Measurements from ENCODE around the gene TLE3.

Gene TLE3

GRCh38 chr15:70047386-70048197, 50.1 kb downstream of the TLE3 start:
- DNase-seq (ENCODE audit: low read depth) = no peak

DNA sequence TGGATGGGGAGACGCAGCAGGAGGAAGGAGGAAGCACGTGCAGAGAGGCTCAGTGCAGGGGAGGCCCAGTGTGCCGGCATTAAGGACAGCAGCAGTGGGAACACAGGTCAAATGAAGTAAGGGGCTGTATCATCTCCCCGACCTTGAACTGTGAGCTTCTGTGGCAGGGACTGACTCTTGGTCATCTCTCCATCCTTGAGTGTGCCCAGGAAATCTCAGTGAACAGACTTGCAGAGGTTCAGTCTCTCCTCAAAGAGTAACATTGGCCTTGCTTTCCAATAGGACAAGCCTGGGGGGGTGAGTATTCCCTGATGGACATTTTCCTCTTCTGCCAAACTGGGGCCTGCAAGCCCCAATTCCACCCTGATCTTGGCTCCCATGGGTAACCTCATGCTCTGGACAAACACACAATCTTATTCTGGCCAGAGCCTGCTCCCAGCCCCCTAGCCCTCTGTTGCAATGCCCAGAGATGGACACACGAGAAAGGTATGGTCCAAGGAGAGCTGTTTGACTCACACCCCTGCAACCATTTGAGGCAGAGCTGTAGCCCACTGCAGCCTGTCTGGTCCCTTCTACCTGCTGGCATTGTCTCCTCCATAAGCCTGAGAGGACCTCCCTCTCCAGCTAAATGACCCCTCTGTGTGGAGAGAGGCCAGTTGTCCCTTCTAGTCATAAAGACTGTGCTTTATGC, 50.9 kb downstream of the TLE3 start:
- DNase-seq (ENCODE audit: low read depth) = no peak

- DNase-seq (ENCODE audit: low read depth) = no peak
These were observed 52.7 kb downstream of the TLE3 start for GRCh38 chr15:70045045-70045444.

GRCh38 chr15:70044168-70044567, 53.5 kb downstream of the TLE3 start:
- no peak for DNase-seq (ENCODE audit: low read depth)

DNA sequence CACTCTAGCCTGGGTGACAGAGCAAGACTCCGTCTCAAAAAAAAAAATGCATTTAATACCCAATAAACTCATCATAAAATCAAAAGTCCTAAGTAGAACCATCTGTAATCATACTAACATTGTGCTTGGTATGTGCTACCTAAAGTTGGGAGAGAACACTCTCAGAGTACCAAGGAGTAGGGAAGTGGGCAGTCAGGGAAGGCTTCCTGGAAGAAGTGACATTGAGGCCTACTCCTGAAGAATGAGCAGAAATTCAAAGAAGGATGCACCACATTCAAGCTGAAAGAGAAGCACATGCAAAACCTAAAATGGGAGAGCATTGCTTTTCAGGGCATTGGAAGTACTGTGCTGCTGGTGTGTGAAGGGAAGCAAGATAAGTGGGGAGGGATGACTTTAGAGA, 54.1 kb downstream of the TLE3 start:
- no peak for DNase-seq (ENCODE audit: low read depth)

DNA sequence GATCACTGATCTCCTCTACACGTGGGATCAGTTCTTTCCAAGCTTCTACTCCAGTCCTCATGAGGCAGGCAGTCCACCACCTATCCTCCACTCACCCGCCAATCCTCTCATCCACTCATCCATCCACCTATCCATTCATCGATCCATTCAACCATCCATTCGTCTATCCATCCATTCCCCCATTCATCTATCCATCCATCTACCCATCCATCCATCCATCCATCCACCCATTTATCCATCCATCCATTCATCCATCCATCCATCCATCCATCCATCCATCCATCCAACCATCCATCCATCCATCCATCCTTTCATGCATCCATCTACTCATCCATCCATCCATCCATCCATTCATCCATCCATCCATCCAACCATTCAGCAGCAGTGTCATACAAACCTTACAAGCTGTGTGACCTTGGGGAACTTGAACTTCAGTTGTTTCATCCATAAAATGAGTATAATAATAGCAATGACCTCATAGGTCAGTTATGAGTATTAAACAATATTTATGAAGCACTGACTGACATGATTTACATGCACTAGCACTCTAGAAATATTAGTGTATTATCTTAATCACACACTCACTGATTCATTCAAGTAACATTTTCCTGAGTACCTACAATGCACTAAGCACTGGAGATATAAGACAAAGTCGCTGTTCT, 55.0 kb downstream of the TLE3 start:
- no peak for DNase-seq (ENCODE audit: low read depth)

- DNase-seq (ENCODE audit: low read depth) = no peak
These were observed 57.8 kb downstream of the TLE3 start for GRCh38 chr15:70039917-70040316.

DNA sequence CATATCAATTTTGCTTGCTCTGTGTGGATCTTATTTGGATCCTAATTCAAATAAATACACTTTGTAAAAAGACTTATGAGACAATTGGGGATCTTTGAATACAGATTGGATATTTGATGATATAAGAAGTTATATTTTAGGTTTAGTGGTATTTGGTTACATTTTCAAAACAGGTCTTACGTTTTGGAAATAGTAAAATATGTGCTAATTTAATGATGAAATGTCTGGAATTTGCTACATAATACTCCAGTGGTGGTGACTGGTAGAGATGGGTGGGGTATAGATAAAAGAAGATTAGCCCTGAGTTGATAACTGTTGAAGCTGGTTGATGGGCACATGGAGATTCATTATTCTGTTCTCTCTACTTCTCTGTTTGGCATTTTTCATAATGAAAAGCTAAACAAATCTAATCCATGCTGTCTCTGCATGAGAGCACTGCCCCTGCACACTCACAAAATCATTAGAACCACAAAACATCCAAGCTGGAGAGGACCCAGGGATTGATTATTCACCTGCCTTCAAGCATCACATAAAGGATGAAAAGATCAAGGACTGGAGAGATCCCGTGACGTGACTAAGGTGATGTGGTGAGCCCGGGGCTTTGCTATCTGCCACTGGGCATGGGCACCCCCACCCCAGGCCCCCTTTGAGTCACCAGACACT, 58.9 kb downstream of the TLE3 start:
- DNase-seq (ENCODE audit: low read depth) = no peak

DNA sequence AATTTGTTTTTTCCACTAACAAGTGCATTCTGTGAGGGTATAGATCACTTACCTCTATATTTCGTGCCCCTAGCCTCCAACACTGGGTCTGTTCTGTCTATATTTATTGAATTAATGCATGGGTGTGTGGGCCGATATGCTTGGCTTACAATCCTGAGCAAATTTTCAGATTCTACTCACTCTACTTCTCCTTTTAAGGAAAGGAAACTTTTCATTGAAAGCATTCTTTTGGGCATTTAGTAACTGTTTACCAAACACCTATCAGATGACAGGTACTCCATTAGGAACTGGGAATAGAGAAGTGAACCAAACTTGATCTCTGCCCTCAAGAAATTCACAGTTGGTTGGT, 60.5 kb downstream of the TLE3 start:
- no peak for DNase-seq (ENCODE audit: low read depth)

DNA sequence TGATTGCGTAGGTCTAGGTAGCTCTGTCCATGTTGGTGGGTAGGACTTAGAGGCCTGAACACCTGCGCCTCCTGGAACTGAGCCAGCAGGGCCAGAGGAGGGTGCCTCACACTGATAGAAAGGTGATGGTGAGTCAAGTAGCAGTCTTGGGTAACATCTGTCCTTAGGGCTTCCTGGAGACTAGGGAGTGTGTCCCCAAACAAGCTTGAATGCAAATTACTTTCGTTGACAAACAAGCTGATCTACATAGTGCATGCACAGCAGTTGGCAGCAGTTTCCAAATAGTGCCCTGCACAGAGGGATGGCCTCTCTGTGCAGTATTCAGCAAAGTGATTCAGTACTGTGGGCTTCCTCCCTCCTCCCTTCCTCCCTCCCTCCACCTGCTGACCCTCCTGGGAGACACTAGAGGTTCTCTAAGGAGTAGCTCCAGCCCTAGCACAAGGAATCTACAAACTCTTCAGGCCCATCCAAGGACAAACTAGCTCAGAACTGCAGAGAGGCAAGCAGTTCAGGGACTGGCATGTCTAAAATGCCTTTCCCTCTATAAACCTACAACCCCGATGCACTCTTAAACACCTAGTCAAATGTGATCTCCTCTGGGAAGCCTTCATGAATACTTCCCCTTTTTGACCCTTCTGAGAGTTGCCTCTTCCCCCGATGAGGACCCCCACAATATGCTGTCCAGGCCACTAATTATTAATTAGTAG, 61.0 kb downstream of the TLE3 start:
- no peak for DNase-seq (ENCODE audit: low read depth)

GRCh38 chr15:70035719-70036077, 62.0 kb downstream of the TLE3 start:
- DNase-seq (ENCODE audit: low read depth) = no peak

DNA sequence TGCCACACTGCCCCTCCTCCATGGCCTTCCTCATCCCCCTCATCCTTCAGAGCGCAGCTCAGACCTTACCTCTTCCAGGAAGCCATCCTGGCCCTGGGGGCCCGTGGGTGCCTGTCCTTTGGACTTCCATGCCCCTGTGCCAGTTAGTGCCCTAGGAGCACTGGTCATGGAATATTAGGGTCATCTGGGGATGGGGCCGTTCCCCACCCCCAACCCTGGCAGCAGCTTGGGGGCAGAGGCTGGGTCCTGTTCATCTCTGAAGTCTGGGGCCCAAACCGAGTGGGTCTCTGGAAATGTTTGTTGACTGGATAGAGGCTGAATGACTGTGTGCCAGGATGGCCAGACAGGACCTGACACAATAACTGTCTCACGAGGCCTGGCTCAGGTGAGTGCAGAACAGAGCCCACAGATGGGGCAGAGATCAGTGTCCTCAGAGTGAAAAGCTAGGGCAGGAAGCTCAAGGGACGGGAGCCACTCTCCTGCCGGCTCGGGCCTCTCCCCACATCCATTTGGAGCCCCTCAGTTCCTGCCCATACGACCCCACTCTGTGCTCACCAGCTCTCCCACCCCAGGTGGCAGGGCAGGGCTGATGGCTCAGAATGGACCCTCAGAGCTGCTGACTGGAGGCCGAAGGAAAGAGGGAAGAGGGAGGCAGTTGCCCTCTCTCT, 62.5 kb downstream of the TLE3 start:
- DNase-seq (ENCODE audit: low read depth) = no peak

- no peak for DNase-seq (ENCODE audit: low read depth)
These were observed 63.1 kb downstream of the TLE3 start for GRCh38 chr15:70034596-70034995.

DNA sequence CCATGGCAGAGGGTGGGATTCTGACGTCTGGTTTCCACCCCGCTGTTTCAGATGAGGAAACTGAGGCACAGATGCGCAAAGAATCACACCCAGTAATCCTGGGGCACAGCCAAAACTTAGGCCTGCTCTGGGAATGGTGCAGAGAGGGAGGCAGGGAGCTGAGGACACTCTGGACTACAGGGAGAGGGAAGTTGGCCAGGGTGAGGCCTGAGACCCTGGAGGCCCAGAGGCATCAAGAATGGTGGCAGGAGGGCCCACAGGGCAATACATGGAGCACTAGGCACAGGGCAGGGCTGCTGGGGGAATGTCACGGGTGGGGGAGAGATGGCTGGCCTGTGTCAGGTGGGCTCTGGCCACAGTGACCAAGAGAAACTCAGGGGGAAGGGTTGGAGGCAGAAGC, 63.6 kb downstream of the TLE3 start:
- no peak for DNase-seq (ENCODE audit: low read depth)

DNA sequence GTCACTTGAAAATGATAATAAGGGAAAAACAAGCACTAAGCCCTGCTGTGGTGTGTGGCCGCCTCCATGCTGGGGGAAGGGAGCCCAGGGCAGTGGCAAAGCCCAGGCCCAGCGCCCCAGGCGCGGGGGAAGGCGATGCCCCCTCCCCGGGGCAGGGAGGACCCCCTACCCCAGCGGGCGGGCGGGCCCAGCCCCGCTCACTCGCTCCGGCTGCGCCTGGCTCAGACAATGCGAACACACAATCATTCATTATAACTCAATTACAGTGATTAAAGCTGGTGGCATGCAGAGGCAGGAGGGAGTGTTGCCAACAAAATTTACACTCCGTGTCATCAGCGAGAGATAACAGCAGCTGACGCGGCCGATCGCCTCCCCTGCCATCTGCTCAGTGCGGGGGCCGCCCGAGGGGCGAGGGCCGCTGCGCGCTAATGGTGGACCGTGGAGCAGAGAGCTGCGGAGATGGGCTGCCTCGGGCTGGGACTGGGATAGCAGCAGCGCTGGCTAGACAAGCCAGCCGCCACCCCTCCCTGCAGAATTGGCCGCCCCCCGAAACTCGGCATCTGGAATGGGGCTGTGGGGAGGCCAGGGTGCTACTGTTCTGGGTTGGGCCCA, 64.1 kb downstream of the TLE3 start:
- DNase-seq (ENCODE audit: low read depth) = no peak

- DNase-seq (ENCODE audit: low read depth) = no peak
These were observed 64.6 kb downstream of the TLE3 start for GRCh38 chr15:70033109-70033508.

DNA sequence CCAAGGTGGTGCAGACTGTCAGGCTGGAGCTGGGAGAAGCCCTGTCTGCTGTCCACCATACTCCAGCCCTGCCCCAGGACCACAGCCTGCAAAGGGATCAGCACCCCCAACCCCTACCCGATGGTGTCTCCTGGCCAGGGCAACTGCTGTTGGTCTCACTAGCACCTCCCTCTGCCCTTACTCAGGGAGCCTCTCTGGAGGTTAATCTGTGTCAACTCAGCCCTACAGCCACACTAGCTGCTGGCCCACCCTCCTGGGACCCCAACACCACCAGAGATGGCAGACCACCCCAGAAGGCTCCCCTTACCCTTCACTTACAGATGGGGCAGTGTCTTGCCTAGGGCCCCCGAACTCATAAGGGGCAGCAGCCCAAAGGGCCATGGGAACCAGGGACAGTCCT, 65.2 kb downstream of the TLE3 start:
- no peak for DNase-seq (ENCODE audit: low read depth)

- no peak for DNase-seq (ENCODE audit: low read depth)
These were observed 66.0 kb downstream of the TLE3 start for GRCh38 chr15:70031713-70032112.

- no peak for DNase-seq (ENCODE audit: low read depth)
These were observed 66.5 kb downstream of the TLE3 start for GRCh38 chr15:70031261-70031660.

GRCh38 chr15:70030851-70031250, 66.9 kb downstream of the TLE3 start:
- no peak for DNase-seq (ENCODE audit: low read depth)

DNA sequence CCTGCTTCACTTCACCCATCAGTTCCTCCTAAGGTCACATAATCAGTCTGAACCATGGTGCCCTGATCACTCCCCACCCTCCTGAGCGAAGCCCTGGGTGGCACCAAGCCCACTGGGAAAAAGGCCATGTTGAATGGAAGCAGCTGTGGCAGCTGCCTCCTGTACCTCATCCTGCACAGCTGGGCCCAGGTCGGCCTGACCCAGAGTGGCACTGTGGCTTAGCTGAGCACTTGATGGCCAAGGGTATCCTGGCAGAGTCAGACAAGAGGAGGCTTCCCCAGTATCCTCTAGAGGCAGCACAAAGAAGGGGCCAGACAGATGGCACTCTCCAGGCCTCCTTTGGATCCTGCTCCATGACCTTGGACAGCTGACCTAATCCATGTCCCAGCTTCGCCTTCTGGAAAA, 68.4 kb downstream of the TLE3 start:
- no peak for DNase-seq (ENCODE audit: low read depth)
